Naive thymus-derived CD8-positive, alpha-beta T cell (primary cell): ENCODE measurements around the gene GEMIN7. TPM values are rescaled to one million over a fixed set of nuclear protein-coding genes. Genes with fewer than 3 reads are reported as not detected.

Experiments used
- ATAC-seq, 2 donors: fragments of 150-1000 bp; cut with Tn5 transposase in 1 of 2; sonication (Bioruptor Pico), chemical (Tn5 transposase) in 1 of 2; 1 replicate in 1 of 2; 2 replicates in 1 of 2; pipeline ENCODE4 v1.10.0; 2021; ENCODE audit warnings: mild to moderate bottlenecking in 2 of 2, moderate library complexity in 2 of 2
- POLR2A ChIA-PET: fragments of 350-600 bp; sonication (Branson Sonifier 250); formaldehyde crosslinking; loops from one replicate; lab custom pipeline; 2021; ENCODE audit warnings: antibody characterized with exemption; lab: Charles Lee
- DNase-seq, 10 donors: peaks; one replicate each; pipeline versions ENCODE4 v3.0.0 to v3.0.0-alpha.2; 2020 to 2022
- H3K27ac Mint-ChIP-seq, 10 donors: one replicate each; pipeline ENCODE4 v1.8.0; 2020 to 2022; ENCODE audit warnings: mild to moderate bottlenecking in 10 of 10, mixed read lengths in 10 of 10, moderate library complexity in 4 of 10, inconsistent platforms in 1 of 10
- H3K27me3 Mint-ChIP-seq, 5 donors: one replicate each; pipeline ENCODE4 v1.8.0; 2021 to 2022; ENCODE audit warnings: mixed read lengths in 5 of 5
- H3K36me3 Mint-ChIP-seq, 3 donors: one replicate each; pipeline ENCODE4 v1.8.0; 2020 to 2022; ENCODE audit warnings: mixed read lengths in 3 of 3, mild to moderate bottlenecking in 2 of 3, inconsistent platforms in 1 of 3
- H3K4me1 Mint-ChIP-seq, 4 donors: one replicate each; pipeline ENCODE4 v1.8.0; 2021 to 2022; ENCODE audit warnings: mixed read lengths in 4 of 4
- H3K4me3 Mint-ChIP-seq, 10 donors: one replicate each; pipeline ENCODE4 v1.8.0; 2020 to 2022; ENCODE audit warnings: mild to moderate bottlenecking in 10 of 10, mixed read lengths in 10 of 10, moderate library complexity in 6 of 10, inconsistent platforms in 1 of 10
- H3K9me3 Mint-ChIP-seq, 9 donors: one replicate each; pipeline ENCODE4 v1.8.0; 2020 to 2022; ENCODE audit warnings: mixed read lengths in 9 of 9, mild to moderate bottlenecking in 3 of 9, inconsistent platforms in 1 of 9, moderate library complexity in 1 of 9
- polyA plus RNA-seq, 3 donors: library from polyadenylated mRNA; unstranded; fragments of 300-500 nt; fragmentation: Illumina TruSeq; gene quantifications; one replicate each; pipeline ENCODE4 v1.2.3, GENCODE V29; 2021
- total RNA-seq, 8 experiments: library from RNA in 2 of 8; stranded (reverse) in 2 of 8; gene quantifications; one replicate each; pipeline ENCODE4 v1.2.3 and lab custom pipeline; 2021 to 2026

GEMIN7 gene
- total and polyA plus RNA-seq, 5 experiments from 2014 or later: 13.5 to 70.0 (median 44.2) TPM

DNA sequence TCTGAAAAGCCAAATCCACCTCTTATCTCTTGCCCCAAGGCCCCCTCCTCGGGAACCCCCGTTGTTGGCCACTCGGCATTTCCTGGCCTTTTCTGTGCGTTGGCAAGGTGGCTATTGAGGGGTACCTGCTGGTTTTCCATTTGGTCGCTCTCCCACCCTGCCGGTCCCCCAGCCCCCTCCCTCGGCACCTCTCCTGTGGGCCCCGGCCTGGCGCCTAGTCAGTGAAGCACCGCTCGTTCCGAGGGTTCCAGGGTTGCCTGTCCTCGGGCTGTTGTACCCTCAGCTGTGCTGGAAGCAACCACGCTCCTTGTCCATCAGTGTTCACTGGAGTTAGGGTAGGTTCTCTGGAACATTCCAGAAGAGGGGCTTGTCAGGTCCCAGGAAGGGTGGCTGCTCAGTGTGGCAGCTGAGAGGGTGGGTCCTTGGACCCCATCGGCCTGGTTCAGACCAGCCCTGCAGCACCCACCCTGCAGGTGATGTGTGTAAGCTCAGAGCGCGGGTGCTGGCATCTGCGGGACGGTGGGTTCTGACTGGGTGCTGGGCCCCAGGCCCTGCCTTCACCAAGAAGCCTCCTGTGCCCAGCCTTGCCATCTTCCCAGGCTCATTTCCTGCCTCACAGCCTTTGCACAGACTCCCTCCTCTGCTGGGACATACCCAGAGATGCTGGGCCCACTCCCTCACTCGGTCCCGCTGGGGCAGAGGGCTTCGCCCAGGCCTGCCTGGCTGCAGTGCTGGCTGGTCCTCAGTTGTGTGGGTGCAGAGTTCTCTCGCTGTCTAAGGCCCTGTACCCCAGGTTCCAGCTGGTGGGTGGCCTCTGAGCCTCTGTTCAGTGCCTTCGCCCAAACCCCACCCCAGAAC lies 60.5 kb downstream of the GEMIN7 start:
- Mint-ChIP-seq H3K4me1 (peaks cover 4 to 12% (median 8%) of the 10 kb centered on the region in 4 donors), H3K36me3 (peaks cover 0 to 22% (median 8%) of the 10 kb centered on the region in 3 donors), H3K4me3 (no peak overlapping the region), H3K27ac (no peak overlapping the region), H3K27me3 (no peaks in the 10 kb centered on the region), H3K9me3 (no peaks in the 10 kb centered on the region)
- ATAC-seq (no peak), DNase-seq (no peak)
- POLR2A ChIA-PET: interaction anchor here (0.7 kb wide), 1 partner anchor 25 kb away, joined by 7 read pairs; no protein-coding TSS in a partner anchor

DNA sequence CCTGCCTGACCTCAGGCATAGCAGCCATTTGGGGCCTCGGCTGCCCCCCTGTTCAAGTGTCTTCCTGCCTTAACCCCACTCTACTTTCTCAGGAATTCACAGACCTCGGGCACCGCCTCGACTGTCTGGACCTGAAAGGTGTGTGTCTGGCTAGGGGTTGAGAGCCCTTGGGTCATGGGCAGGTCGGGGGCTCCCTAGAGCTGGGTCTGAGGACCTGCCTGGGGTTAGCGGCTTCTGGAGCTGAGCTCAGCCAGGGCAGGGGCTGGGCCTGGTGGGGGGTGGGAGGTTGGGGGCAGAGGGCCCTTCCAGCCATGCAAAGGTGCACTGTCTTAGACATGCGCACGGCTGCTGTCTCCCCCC lies 61.1 kb downstream of the GEMIN7 start:
- no peak overlapping the region for H3K27ac Mint-ChIP-seq
- no peaks in the 10 kb centered on the region for H3K9me3 Mint-ChIP-seq
- H3K27me3 Mint-ChIP-seq: no peaks in the 10 kb centered on the region
- H3K4me1 Mint-ChIP-seq: peaks cover 4 to 10% (median 8%) of the 10 kb centered on the region in 4 donors
- POLR2A ChIA-PET: no interaction called here
- no peak overlapping the region for H3K4me3 Mint-ChIP-seq
- DNase-seq: no peak
- H3K36me3 Mint-ChIP-seq: peaks cover 0 to 20% (median 8%) of the 10 kb centered on the region in 3 donors
- ATAC-seq: no peak

- Mint-ChIP-seq H3K36me3 (peaks cover 0 to 20% (median 8%) of the 10 kb centered on the region in 3 donors), H3K27ac (no peak overlapping the region)
Observed at GRCh38 chr19:45140533-45140932, 61.5 kb downstream of the GEMIN7 start.

More at GRCh38 chr19:45140533-45140932, 61.5 kb downstream of the GEMIN7 start:
- Mint-ChIP-seq H3K27me3 (no peaks in the 10 kb centered on the region), H3K4me1 (peaks cover 4 to 10% (median 8%) of the 10 kb centered on the region in 4 donors), H3K9me3 (no peaks in the 10 kb centered on the region), H3K4me3 (no peak overlapping the region)
- POLR2A ChIA-PET: no interaction called here
- DNase-seq (no peak), ATAC-seq (no peak)

Other genes starting within 250 kb of the GEMIN7 start
- gene NECTIN2, start 233.0 kb upstream of the GEMIN7 start, total RNA-seq: under 1 TPM; 0.42 to 0.93 TPM
- under 1 TPM in 1 of 3 donors, not detected in 2; 0.47 TPM for gene NECTIN2, start 233.0 kb upstream of the GEMIN7 start, polyA plus RNA-seq
- 10 to 100 TPM; 39.3 to 41.4 TPM for gene TOMM40, start 188.0 kb upstream of the GEMIN7 start, total RNA-seq
- gene TOMM40, start 188.0 kb upstream of the GEMIN7 start, polyA plus RNA-seq: 10 to 100 TPM; 32.0 to 42.3 (median 33.7) TPM
- 1 to 10 TPM; 2.9 to 3.6 TPM for gene APOE, start 173.5 kb upstream of the GEMIN7 start, total RNA-seq
- not detected for gene APOE, start 173.5 kb upstream of the GEMIN7 start, polyA plus RNA-seq
- gene APOC1, start 164.7 kb upstream of the GEMIN7 start, total RNA-seq: 1 to 10 TPM in 1 of 2 experiments, not detected in 1; 1.4 TPM
- not detected for gene APOC1, start 164.7 kb upstream of the GEMIN7 start, polyA plus RNA-seq
- not detected for gene APOC4, start 137.0 kb upstream of the GEMIN7 start, total RNA-seq
- not detected for gene APOC4, start 137.0 kb upstream of the GEMIN7 start, polyA plus RNA-seq
- gene APOC2, start 133.2 kb upstream of the GEMIN7 start, total RNA-seq: not detected
- gene APOC2, start 133.2 kb upstream of the GEMIN7 start, polyA plus RNA-seq: not detected
- gene CLPTM1, start 123.9 kb upstream of the GEMIN7 start, total RNA-seq: 10 to 100 TPM; 73.8 to 76.0 TPM
- 10 to 100 TPM; 13.2 to 20.6 (median 14.9) TPM for gene CLPTM1, start 123.9 kb upstream of the GEMIN7 start, polyA plus RNA-seq
- gene RELB, start 77.8 kb upstream of the GEMIN7 start, total RNA-seq: 10 to 100 TPM; 30.2 to 41.6 TPM
- gene RELB, start 77.8 kb upstream of the GEMIN7 start, polyA plus RNA-seq: 10 to 100 TPM in 1 of 3 donors, 1 to 10 TPM in 2; 6.7 to 17.2 (median 8.3) TPM
- gene CLASRP, start 40.2 kb upstream of the GEMIN7 start, total RNA-seq: 100 to 1,000 TPM; 141 to 150 TPM
- 1 to 10 TPM; 2.0 to 6.7 (median 5.3) TPM for gene CLASRP, start 40.2 kb upstream of the GEMIN7 start, polyA plus RNA-seq
- 1 to 10 TPM; 2.3 to 2.4 TPM for gene ZNF296, start 2.8 kb upstream of the GEMIN7 start, total RNA-seq
- 1 to 10 TPM; 1.0 to 1.6 (median 1.1) TPM for gene ZNF296, start 2.8 kb upstream of the GEMIN7 start, polyA plus RNA-seq
- 10 to 100 TPM; 32.9 to 33.3 TPM for gene PPP1R37, start 13.9 kb downstream of the GEMIN7 start, total RNA-seq
- 1 to 10 TPM in 1 of 3 donors, under 1 TPM in 2; 0.40 to 2.0 (median 0.83) TPM for gene PPP1R37, start 13.9 kb downstream of the GEMIN7 start, polyA plus RNA-seq
- 1 to 10 TPM in 1 of 2 experiments, under 1 TPM in 1; 0.85 to 1.0 TPM for gene NKPD1, start 81.7 kb downstream of the GEMIN7 start, total RNA-seq
- under 1 TPM; 0.17 to 0.47 (median 0.43) TPM for gene NKPD1, start 81.7 kb downstream of the GEMIN7 start, polyA plus RNA-seq
- gene TRAPPC6A, start 99.0 kb downstream of the GEMIN7 start, total RNA-seq: 10 to 100 TPM; 48.5 to 51.0 TPM
- gene TRAPPC6A, start 99.0 kb downstream of the GEMIN7 start, polyA plus RNA-seq: 100 to 1,000 TPM; 149 to 193 (median 183) TPM
- gene BLOC1S3, start 99.5 kb downstream of the GEMIN7 start, total RNA-seq: 10 to 100 TPM; 21.2 to 22.5 TPM
- gene BLOC1S3, start 99.5 kb downstream of the GEMIN7 start, polyA plus RNA-seq: 10 to 100 TPM in 1 of 3 donors, 1 to 10 TPM in 2; 8.4 to 14.4 (median 9.7) TPM
- not detected for gene EXOC3L2, start 166.1 kb downstream of the GEMIN7 start, total RNA-seq
- gene EXOC3L2, start 166.1 kb downstream of the GEMIN7 start, polyA plus RNA-seq: not detected
- 10 to 100 TPM; 19.6 to 24.9 TPM for gene MARK4, start 172.0 kb downstream of the GEMIN7 start, total RNA-seq
- gene MARK4, start 172.0 kb downstream of the GEMIN7 start, polyA plus RNA-seq: under 1 TPM; 0.79 to 0.95 (median 0.91) TPM
- not detected for gene CKM, start 243.6 kb downstream of the GEMIN7 start, total RNA-seq
- not detected for gene CKM, start 243.6 kb downstream of the GEMIN7 start, polyA plus RNA-seq